HG03025 (cell line): Measurements from ENCODE around the gene MYDGF.

Source experiments
- ATAC-seq: cut with Tn5 transposase; IDR thresholded peaks from one replicate; pipeline ENCODE4 v1.9.1; 2021; ENCODE audit warnings: mild to moderate bottlenecking, moderate library complexity; ENCODE audit not compliant: unreplicated experiment, low FRiP score

MYDGF gene

DNA sequence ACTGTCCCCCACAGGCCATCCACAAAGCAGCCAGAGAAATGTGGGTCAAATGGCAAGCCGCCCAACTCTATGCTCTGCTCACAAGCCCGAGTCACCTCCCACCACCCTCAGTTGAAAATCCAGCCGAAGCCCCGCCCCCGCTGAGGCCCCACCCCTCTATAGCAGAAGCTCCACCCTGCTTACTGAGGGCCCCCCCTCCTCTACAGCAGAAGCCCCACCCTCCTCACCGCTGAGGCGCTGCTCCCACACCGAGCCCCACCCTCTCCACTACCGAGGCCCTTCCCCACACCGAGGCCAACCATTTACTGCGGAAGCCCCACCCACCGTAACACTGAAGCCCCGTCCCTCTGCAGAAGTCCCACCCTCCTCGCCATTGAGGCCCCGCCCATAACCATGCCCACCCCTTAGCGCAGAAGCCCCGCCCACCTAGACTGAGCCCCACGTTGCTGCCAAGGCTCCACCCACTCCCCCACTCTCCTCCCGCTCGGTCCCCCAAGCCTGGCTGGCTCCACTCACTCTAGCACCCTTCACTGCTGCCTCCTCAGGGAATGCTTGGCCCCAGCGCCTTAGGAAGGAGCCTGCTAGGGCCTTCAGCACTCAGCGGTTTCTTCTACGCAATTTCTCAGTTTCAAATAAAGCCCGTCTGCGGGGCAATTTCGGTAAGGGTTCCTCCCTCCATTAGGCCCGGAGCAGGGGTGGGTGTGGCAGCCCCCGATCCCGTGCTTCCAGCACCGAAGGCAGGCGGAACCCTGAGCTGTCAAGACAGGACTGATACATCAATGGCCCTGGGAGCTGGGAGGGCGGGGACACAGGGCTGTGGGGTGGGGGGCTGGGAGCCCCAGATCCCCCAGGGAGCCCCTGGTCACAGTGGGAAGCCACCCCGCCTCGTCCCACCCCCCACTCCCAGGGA lies 9.0 kb upstream of the MYDGF start:
- ATAC-seq, result no peak

- no peak for ATAC-seq
Observed at GRCh38 chr19:4676955-4677731, 7.0 kb upstream of the MYDGF start.

DNA sequence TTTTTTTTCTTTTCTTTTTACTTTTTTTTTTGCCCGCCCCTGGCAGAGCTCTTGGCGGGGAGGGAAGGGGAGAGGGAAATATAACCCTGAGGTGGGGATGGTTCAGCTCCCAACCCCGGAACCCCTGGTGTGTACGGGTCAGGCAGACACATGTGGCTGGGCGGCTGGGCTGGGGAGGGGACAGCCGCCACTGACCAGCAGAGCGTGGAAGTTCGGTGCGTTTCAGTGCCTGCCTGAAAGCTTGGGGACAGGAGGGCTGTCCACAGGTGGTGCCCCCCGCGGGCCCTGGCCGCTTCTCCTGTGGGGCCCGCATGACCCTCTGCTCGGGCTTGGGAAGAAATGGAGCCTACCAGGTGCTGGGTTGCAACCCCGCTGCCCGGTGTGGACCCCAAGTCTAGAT lies 5.2 kb upstream of the MYDGF start:
- ATAC-seq, result no peak

DNA sequence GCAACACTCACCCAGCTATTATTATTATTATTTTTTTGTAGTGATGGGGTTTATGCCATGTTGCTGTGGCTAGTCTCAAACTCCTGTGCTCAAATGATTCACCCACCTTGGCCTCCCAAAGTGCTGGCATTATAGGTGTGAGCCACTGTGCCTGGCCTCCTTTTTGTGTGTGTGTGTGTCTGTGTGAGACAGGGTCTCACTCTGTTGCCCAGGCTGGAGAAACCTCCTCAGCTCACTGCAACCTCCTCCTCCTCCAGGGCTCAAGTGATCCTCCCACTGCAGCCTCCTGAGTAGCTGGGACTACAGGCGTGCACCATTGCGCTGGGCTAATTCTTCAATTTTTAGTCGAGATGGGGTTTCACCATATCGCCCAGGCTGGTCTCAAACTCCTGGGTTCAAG lies 3.6 kb upstream of the MYDGF start:
- no peak for ATAC-seq

GRCh38 chr19:4673216-4673615 lies 3.1 kb upstream of the MYDGF start:
- no peak for ATAC-seq

- no peak for ATAC-seq
Observed at GRCh38 chr19:4671185-4671851, 1.2 kb upstream of the MYDGF start.

- ATAC-seq, result no peak
Observed at GRCh38 chr19:4664642-4665041, 5.5 kb downstream of the MYDGF start.

GRCh38 chr19:4662812-4663211 lies 7.3 kb downstream of the MYDGF start:
- no peak for ATAC-seq

- ATAC-seq, result no peak
Observed at GRCh38 chr19:4662020-4662695, 8.0 kb downstream of the MYDGF start.

- ATAC-seq, result no peak
Observed at GRCh38 chr19:4660993-4661392, 9.1 kb downstream of the MYDGF start.

DNA sequence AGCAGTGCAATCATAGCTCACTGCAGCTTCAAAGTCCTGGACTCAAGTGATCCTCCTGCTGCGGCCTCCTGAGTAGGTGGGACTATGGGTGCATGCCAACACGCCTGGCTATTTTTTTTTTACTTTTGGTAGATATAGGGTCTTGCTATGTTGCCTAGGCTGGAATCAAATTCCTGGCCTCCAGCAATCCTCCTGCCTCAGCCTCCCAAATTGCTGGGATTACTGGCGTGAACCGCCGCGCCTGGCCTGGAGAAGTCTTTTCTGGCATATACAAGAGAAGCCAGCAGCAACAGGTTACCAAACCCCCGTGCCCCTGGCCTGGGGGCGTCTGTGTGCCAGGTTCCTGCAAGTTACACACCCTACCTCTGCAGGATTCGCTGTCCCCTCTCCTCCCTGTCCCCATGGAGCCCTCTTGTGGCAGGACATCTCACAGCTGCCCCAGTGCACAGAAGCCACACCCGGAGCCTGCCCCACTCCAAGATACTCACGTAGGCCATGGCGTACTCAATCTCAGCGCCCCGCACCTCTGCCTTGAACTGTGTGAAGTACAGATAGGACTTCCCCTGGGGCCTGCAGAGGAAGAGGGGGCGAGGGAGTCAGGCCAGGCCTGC lies 9.9 kb downstream of the MYDGF start:
- ATAC-seq, result no peak

GRCh38 chr19:4657835-4658234 lies 12.3 kb downstream of the MYDGF start:
- no peak for ATAC-seq

DNA sequence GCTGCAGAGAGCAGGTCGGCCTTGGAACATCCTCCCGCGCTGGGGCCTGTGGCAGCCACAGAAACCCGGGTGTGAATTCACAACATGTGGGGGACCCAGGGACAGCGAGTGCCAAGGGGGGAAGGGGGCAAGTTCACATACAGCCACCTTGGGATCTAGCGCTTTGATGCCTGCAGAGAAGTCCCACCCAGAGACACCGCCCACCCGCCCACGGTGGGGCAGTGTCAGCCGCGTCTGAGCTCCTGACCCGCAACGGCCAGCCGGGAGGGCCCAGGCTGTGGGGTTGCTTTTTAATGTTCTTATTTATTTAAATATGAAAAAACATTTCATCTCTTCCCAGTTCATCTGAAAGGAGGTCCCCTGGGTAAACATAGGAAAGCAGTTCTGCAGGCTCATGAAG lies 12.9 kb downstream of the MYDGF start:
- no peak for ATAC-seq

GRCh38 chr19:4656102-4656501 lies 14.0 kb downstream of the MYDGF start:
- no peak for ATAC-seq

DNA sequence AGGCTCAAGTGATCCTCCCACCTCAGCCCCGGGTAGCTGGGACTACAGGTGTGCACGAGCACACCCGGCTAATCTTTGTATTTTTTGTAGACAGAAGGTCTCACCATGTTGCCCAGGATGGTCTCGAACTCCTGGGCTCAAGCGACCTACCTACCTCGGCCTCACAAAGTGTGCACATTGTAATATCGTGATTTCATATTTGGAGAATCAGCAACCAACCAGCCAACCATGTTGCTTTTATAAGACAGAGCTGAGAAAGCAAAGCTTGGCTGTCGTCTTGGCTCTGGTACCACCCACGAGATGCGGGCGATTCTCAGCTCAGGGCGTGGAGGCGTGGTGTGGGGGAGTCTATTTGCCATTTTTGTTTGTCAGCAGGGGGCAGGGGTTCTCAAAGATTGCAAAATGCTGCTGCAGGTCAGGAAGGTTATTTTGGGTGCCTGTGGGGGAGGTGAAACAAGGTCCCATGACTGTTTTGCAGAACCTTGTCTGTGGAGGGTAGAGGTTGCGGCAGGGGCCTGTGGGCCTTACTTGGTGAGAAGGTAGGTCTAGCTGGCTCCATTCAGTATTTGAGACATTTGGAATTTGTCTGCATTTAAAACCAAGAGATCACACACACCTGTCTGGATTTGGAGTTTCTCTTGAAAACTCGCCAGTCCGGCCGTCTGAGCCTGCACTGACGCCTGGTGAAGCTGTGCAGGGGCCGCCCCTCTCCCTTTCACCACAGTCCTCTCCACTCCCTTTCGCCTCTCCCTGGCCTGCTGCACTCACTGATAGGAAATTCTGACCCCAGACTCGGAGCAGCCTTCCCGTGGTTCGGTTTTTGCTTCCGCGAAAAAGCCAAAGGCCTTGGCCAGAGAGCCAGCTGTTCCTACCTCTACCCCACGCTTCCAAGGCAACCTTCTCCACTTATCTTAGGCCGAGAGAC lies 15.4 kb downstream of the MYDGF start:
- no peak for ATAC-seq

GRCh38 chr19:4653793-4654436 lies 16.2 kb downstream of the MYDGF start:
- ATAC-seq, result no peak

DNA sequence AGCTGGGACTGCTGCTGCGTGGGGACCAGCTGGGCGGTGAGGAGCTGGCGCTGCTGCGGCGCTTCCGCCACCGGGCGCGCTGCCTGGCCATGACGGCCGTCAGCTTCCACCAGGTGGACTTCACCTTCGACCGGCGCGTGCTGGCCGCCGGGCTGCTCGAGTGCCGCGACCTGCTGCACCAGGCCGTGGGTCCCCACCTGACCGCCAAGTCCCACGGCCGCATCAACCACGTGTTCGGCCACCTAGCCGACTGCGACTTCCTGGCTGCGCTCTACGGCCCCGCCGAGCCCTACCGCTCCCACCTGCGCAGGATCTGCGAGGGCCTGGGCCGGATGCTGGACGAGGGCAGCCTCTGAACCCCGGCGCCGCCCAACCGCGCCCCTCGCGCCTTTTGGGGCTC lies 18.1 kb downstream of the MYDGF start:
- ATAC-seq, result no peak

DNA sequence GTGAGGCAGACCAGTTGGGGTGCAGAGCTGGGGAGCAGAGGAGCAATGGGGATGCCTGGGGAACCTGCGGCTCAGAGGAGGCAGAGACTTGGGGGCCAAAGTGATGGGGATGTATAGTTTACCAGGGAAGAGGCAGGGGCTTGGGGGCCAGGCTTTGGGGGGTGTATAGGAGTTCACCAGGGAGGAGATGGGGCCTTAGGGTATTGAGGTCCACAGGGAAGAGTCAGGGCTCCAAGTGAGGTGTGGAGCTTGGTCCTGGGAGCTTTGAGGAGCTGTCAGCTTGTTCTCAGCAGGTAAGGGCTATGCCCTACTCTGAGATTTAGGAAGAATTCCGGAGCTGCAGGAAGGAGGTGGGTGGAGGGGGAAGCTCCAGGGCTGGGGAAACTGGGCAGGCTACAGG lies 20.0 kb downstream of the MYDGF start:
- no peak for ATAC-seq
